DMS153 treated with DMSO at 0.1 percent for 48 hours (cell line): ENCODE measurements around the gene PSMD1.

Experiments
- DNase-seq: peaks from one replicate; lab custom pipeline; 2025; ENCODE audit not compliant: unreplicated experiment; lab: John Stamatoyannopoulos, UW

The PSMD1 gene

DNA sequence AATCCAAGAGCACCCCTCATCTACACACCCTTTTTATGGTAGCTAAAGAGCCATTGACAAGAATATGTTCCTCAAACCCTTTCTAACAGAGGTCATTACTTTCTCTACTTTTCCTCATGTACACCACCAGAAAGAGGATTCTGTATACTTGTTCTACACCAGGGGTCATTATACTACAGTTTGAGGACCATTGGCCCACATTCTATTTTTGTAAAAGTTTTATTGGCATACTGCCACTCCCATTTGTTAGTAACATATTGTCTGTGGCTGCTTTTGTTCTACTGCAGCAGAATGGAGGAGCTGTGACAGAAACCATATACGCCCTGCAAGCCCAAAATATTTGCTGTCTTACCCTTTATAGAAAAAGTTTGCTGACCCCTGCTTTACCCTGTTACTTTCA, 53.9 kb downstream of the PSMD1 start:
- no peak for DNase-seq

GRCh38 chr2:231111987-231112386, 55.3 kb downstream of the PSMD1 start:
- no peak for DNase-seq

- no peak for DNase-seq
These were observed 56.8 kb downstream of the PSMD1 start for GRCh38 chr2:231113489-231113888.

DNA sequence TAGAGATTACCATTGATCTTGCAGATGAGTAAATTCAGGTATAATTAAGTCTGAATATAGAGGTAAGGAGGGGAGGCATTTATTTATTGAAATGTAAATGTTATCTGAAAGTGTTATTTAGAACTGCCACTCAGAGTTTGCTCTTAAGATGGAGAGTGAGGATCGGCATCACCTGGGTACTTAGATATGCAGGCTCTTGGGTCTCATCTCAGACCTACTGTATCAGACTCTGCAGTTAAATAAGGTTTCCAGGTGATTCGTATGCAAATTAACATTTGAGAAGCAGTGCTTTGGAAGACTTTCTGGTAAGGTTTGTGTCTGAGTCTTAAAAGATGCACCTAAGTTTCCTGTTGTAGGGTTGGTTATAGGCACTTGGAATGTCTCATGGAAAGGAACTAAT, 59.0 kb downstream of the PSMD1 start:
- no peak for DNase-seq

- no peak for DNase-seq
These were observed 60.5 kb downstream of the PSMD1 start for GRCh38 chr2:231117148-231117547.

GRCh38 chr2:231117922-231118613, 61.4 kb downstream of the PSMD1 start:
- DNase-seq, result no peak

GRCh38 chr2:231118614-231118942, 61.9 kb downstream of the PSMD1 start:
- no peak for DNase-seq

DNA sequence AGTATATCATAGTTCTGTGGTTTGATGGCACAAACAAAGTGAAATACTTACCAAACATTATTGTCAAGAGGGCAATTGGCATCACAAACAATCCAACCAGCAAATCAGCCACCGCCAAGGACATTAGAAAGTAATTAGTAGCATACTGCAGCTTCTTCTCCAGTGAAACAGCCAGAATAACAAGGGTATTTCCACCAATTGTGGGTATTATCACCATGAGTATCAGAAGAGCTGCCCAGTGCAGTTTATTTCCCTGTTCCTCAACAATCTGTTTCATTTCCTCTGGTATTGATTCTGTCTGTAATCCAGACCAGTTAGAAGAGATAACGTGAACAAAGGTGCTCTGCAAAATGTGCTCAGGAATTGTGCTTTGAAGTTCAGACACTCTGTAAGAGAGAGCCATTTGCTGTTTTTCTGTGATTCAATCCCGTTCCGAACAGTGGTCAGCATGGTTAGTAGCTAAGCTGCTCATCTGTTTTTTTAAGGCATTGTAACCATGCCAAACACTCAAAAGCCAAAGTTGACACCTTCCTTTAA, 66.8 kb downstream of the PSMD1 start:
- no peak for DNase-seq

- DNase-seq, result no peak
These were observed 68.3 kb downstream of the PSMD1 start, which contains the start of gene HTR2B for GRCh38 chr2:231124838-231125568. TSS of gene HTR2B (minus strand) at chr2:231125042. CDS start at chr2:231123764, 1,278 bp downstream.

GRCh38 chr2:231126123-231126522, 69.5 kb downstream of the PSMD1 start:
- no peak for DNase-seq

- DNase-seq, result no peak
These were observed 70.8 kb downstream of the PSMD1 start for GRCh38 chr2:231127480-231127879.

GRCh38 chr2:231127936-231128335, 71.3 kb downstream of the PSMD1 start:
- no peak for DNase-seq

GRCh38 chr2:231128541-231128940, 71.9 kb downstream of the PSMD1 start:
- DNase-seq, result no peak

- no peak for DNase-seq
These were observed 72.5 kb downstream of the PSMD1 start for GRCh38 chr2:231129216-231129615.

DNA sequence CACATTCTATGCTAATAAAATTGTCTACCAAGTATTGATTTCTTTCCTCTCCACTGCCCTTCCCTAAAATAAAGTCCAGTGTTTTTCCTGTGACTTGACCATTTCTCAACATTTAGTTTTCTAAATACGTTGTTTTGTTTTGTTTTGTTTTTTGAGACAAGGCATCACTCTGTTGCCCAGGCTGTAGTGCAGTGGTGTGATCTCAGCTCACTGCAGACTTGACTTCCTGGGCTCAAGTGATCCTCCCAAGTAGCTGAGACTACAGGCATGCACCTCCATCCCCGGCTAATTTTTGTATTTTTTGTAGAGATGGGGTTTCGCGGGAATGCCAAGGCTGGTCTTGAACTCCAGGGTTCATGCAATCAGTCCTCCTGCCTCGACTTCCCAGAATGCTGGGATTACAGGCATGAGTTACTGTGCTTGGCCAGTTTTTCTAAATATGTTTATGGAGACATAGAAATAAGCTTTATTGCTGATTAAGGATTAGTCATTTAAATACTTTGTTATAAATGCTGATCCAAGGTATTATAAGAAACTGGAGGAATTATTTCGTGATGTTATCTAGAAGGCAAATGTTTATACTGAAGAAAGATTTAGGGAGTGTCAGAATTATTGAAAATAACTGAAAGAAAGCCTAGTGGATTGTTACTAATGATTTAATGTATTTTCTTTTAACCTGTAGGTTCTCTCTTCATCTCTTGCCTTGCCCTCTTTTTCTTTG, 73.8 kb downstream of the PSMD1 start:
- no peak for DNase-seq

GRCh38 chr2:231132129-231132528, 75.5 kb downstream of the PSMD1 start:
- no peak for DNase-seq

- DNase-seq, result no peak
These were observed 76.9 kb downstream of the PSMD1 start for GRCh38 chr2:231133365-231134099.

DNA sequence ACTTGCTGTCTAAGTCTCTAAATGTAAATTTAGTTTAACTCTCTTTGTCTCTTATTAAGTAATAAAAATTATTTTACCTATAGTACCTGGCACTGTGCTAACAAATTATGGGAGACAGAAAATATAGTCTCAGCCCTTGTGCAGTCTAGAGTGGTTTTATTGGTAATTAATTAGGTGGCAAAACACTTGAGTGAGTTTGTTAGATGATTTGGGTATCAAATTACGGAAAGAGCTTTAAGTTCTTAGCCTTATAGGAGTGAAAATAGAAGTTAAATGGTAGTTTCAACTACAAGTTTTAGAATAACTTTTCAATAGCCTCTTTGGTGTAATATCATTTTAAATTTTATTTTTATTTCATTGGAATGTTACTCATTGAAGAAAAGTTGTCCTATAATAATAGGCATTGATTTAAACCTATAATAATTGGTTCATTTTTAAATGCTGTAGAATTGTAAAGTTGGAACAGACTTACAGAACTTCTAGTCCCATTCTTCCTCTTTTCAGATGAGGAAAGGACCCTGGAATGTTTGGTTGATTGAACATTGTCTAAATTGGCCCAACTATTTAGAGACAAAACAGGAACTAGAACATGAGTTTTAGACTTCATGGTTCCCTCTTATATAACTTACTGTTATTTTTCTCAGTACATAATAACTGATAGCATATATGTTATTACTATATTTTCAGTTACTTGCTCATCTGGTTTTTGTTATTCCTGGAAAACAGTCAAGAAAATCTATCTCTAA, 78.4 kb downstream of the PSMD1 start:
- DNase-seq, result no peak

GRCh38 chr2:231138699-231139098, 82.0 kb downstream of the PSMD1 start:
- peak; percentile 88 for DNase-seq

GRCh38 chr2:231139796-231140195, 83.1 kb downstream of the PSMD1 start:
- DNase-seq, result no peak
